Endothelial cell of hepatic sinusoid (primary cell): ENCODE measurements around the gene CXCL12.

ENCODE experiments used
- in situ Hi-C: cut with HindIII; loops from 2 replicates; pipeline ENCODE4 v1.10.0; 2017; ENCODE audit warnings: low sequenced_read_pairs

The CXCL12 gene

GRCh38 chr10:44400541-44400940 lies 15.6 kb upstream of the CXCL12 start:
- in situ Hi-C loops, result no loop called here

- in situ Hi-C loops, result no loop called here
These were observed 15.0 kb upstream of the CXCL12 start for GRCh38 chr10:44399659-44400451.

DNA sequence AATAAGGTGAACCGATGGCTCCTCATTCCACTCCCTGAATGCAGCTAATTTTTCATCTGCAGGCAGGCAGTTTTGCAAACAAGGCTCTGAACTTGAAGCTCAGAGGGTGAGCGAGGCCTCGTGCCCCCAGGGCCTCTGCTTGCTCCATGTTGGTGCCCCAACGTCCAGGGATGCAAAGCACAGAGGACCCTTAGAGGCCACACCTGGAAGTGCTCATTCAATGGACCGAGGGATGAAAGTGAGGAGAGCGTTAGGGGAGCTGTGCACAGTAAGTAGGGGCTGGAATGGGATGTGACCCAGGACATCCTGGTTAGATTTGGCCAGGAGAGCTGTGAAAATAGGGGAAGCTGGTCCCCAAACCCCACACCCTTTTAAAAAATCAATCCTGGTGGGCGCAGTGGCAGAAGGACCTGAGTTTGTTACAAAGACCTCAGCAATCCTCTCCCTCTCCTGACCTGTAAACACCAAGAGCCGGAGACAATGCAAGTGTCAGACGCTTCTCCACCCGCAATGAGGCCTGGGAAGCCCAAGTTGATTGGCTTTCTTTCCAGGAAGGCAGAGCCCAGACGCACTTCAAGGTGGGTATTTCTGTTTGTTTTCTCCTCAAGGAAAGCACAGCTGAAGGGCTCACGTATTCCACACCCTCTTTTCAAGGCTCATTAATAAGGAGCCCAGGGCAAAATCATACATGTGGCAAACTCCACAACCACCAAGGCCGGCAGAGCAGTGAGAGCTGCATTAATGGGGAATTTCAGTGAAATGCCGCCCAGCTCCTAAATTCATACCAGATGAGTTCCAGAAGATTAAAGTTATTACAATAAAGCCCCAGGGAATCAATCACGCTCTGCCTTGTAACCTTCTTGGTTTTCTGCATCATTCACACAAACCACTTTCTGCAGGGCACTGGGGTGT lies 14.1 kb upstream of the CXCL12 start:
- in situ Hi-C loops, result no loop called here

GRCh38 chr10:44398271-44398670 lies 13.4 kb upstream of the CXCL12 start:
- in situ Hi-C loops, result no loop called here

DNA sequence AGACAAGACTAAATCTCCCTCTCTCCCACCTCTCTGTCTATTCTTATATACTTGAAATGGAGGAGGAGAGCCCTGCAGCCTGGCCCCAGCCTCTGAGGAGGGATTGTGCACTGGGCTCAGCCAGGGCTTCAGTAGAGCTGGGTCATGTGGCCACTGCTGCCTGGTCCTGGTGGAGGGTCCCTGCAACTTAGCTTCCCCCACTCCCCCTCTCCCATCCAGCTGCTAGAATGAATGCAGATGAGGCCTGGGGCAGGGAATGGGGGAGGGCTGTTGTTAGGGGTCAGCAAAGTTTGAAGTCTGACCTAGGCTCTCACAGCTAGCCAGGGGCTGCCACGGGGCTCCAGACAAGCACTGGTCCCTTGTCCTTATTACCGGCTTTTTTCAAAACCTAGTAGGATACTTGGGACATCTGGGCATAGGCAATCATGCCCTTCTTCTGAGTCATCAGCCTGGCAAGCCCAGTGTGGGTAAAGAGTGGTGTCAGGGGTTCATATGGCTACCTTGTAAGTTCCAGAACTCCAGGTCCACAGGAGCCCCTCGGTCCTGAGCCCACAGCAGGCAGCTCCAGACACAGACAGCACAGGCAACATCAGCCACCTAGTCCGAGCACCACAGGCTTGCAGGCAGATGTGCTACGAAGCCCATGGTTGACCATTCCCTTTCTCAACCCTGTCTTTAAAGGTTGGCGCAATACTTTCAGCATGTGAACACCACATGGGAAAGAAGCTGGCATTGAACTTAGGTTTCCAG lies 12.8 kb upstream of the CXCL12 start:
- in situ Hi-C loops, result no loop called here

DNA sequence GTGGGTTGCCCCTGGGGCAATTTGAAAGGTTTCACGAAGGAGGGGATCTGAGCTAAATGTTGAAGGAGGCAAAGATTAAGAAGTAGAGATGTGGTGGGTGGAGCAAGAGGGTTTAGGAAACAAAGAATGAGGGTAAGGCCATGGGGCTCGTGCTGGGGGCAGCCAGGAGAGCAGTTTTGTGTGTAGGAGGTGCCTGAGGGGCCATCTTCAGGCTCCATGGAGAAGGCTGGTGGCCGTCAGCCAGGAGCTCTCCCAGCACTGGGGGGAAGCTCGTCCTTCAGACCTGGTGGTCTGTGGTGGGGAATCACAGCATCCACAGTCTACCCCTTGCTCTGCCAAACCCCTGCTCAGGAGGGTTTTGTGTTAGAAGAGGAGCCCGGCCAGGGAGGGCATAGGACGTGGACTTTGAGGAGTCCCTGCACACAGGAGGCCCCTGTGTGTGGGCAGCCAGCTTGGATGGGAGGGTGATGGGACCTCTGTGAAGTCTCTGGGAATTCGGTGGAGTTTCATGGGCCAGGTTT lies 11.8 kb upstream of the CXCL12 start:
- in situ Hi-C loops, result no loop called here

DNA sequence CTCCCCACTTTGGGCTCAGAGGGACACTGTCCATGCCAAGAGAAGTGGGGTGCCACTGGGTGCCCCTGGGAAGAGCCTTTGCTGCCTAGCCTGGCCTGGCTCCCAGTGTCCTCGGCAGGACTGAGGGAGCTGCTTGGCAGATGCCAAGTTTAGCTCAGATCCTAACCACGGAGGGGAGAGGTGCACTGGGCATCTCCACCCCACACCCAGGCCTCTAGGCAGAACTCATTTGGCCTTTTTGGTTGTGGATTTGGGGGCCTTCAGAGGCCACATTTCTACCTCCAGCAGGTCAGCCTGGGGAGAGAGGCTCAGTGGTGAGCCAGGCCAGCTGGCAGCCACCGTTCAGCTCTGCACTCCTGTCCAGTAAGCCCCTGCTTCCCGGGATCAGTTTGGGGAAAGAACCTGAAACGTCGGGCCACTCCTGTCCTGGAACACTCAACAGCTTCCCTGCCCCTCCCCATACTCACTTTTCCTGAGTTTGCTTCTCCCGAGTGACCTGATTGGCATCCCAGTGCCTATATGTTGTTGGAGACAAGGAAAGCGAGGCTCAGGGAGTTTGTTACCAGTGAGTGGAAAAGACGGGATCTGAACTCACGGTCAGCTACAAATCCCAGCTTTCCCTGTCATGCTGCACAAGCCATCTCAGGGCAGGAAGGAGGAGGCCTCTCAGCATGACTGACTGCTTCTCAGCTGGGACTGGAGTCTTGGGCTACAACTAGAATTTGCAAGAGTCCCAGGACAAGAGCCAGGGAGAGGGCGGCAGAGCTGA lies 11.2 kb upstream of the CXCL12 start:
- in situ Hi-C loops, result no loop called here

GRCh38 chr10:44395396-44395795 lies 10.5 kb upstream of the CXCL12 start:
- in situ Hi-C loops, result no loop called here

GRCh38 chr10:44394696-44395381 lies 9.9 kb upstream of the CXCL12 start:
- in situ Hi-C loops, result no loop called here

DNA sequence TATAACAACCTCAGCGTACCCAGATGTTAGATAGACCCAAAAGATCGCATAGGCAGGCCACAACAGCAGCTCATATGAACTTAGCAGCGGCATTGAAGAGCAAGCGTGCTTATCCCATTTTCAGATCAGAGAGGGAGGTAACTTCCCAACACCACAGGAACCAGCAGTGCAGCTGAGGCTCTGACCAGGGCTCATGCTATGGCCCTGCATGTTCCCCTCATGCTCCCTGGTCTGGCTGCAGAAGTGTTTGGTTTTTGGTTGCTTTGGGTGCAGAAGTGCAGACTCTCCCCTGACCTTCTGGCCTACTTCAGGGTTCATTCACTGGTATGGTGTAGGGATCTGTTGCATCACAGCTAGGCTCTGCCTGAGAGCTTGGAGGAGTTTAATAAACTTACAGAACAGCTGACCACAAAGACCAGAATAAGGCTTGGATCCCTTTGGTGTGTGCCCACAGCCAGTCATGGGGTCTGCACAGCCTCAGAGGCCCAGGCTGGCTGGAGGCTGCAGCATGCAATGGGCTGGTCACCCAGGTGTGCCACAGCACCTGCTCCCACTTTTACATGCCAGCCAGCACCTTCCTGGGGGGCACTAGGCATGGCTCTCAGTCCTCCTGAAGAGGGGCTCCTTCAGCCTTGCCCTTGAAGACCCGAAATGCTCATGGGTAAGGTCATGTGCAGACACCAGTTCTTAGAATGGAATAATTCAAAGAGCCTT lies 9.1 kb upstream of the CXCL12 start:
- in situ Hi-C loops, result no loop called here

- in situ Hi-C loops, result no loop called here
These were observed 8.2 kb upstream of the CXCL12 start for GRCh38 chr10:44393051-44393630.

DNA sequence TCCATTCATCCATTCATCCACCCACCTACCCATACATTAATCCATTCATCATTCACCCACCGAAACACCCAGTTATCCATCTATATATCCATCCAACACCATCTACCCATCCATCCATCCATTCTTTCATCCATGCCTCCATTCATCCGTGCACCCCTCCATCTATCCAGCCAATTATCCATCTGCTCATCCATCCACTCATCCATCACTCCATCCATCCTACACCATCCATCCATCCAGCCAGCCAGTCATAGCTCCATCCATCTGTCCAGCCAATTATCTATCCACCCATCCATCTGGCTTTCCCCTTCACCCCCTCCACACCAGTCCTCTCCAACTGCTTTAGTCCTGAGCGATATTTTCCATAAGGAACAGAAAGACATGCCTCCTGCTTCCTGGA lies 7.5 kb upstream of the CXCL12 start:
- in situ Hi-C loops, result no loop called here

DNA sequence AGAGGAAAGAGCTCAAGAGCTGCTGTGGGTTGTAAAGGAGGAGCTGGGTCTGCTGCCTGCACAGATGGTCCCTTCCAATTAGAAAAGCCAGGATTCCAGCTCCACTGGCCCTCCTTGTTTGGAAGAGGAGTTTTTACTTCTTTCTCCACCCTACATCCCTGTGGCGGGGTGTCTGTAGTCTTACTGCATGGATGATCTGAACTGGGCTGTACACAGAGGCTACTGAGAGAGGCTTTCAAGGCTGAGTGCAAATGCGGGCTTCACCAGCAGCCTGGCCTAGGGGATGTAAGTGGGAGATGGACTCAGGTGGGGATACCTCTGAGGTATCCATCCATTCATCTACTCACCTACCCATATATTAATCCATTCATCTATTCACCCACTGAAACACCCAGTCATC lies 7.1 kb upstream of the CXCL12 start:
- in situ Hi-C loops, result no loop called here

DNA sequence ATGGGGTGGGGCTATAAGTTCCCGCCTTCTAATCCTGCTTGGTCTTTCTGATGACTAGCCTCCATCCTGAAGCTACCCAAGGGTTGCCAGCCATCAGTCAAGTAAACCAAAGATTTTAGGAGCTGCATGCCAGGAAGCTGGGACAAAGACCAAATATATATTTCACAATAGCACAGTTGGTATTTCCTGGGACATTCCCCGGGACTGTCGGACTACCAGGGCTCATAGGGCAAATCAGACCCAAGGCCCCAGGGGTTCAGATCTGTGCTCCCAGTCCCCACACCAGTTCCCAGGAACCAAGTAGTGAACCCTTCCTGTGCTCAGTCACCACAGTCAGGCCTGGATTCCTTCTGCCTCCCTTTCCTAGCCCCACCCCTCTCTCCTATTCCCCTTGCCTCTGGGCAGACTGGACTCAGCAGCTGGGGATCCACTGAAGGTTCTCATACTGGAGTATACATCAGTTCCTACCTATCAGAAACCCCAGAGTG lies 5.7 kb upstream of the CXCL12 start:
- in situ Hi-C loops, result no loop called here

- in situ Hi-C loops, result no loop called here
These were observed 4.7 kb upstream of the CXCL12 start for GRCh38 chr10:44389556-44389955.

DNA sequence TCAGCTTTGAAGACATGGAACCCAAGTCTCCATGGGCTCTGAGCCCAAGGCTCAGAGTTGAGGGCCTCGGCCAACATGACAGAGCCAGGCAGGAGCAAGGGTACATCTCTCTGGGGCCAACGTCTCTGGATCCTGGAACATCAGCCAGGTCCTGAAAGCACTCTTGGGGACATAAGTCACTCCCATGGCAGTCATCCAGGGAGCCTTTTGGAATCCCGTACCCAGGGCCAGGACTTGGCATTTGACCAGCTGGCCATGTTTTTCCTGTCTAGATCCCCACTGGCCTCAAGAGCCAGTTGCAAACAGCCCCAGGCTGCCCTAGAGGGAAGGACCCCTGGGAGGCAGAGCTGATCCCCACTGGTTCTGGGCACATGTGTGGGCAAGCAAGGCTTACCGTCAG lies 4.3 kb upstream of the CXCL12 start:
- in situ Hi-C loops, result no loop called here

- in situ Hi-C loops, result no loop called here
These were observed 3.7 kb upstream of the CXCL12 start for GRCh38 chr10:44388641-44389040.

DNA sequence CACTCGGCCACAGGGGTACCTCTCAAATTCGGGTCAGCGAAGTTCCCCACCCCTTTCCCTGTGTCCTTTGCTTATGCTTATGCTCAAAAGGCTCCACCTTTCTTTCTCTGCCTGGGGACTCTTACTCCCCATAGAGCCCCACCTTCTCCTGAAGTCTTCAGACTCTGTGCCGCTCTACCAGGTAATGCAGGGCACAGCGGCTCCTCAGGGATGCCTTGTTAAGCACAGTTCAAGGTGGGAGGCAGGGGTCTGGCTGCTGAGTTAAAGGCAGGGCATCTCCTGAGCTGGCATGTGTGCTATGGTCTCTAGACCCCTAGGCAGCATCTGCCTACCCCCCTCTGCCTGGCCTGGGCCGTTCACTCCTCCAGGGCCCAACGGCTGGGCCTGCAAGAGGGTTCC lies 3.0 kb upstream of the CXCL12 start:
- in situ Hi-C loops, result no loop called here
